ENCODE measurements around the gene ADAMTSL3. TPM values are rescaled to one million over a fixed set of nuclear protein-coding genes. Genes with fewer than 3 reads are reported as not detected.
A peak's percentile ranks its signal among the peaks of the same experiment; 100 is the strongest.
"Not testable (repeated sequence)": the region's sequence is repeated elsewhere in the genome, so short reads cannot be mapped to it uniquely, and the experiment has no call there.

ADAMTSL3 gene
- total RNA-seq, 1 experiment from 2014 or later, result not detected

- no peak for DNase-seq (ENCODE audit: low read depth)
These were observed 380.9 kb downstream of the ADAMTSL3 start for GRCh38 chr15:84034578-84035398.

- peak; percentile 27 for DNase-seq (ENCODE audit: low read depth)
These were observed 381.5 kb downstream of the ADAMTSL3 start for GRCh38 chr15:84035399-84035766.

- DNase-seq (ENCODE audit: low read depth), result no peak
These were observed 383.4 kb downstream of the ADAMTSL3 start for GRCh38 chr15:84037301-84037700.

DNA sequence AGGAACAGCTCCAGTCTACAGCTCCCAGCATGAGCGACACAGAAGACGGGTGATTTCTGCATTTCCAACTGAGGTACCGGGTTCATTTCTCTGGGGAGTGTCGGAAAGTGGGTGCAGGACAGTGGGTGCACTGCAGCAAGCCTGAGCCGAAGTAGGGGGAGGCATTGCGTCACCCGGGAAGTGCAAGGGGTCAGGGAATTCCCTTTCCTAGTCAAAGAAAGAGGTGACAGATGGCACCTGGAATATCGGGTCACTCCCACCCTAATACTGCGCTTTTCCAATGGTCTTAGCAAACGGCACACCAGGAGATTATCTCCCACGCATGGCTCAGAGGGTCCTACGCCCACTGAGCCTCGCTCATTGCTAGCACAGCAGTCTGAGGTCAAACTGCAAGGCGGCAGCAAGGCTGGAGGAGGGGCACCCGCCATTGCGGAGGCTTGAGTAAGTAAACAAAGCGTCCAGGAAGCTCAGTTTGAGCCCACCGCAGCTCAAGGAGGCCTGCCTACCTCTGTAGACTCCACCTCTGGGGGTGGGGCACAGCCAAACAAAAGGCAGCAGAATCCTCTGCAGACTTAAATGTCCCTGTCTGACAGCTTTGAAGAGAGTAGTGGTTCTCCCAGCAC lies 388.6 kb downstream of the ADAMTSL3 start:
- DNase-seq (ENCODE audit: low read depth), result not testable (repeated sequence)

DNA sequence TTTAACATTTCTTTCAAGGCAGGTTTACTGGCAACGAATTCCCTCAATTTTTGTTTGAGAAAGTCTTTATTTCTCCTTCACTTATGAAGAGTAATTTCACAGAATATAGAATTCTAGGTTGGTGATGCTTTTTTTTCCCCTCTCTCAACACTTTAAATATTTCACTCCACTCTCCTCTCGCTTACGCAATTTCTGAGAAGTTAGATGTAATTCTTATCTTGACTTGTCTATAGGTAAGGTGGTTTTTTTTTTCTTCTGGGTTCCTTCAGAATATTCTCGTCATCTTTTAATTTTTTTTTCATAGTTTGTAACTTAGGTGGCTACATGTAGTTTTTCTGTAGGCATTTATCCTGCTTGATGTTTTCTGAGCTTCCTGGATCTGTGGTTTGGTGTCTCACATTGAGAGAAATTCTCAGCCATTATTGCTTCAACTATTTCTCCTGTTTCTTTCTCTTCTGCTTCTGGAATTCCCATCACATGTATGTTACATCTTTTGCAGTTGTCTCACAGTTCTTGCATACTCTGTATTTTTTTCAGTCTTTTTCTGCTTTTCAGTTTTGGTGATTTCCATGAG lies 392.2 kb downstream of the ADAMTSL3 start:
- no peak for DNase-seq (ENCODE audit: low read depth)

- not testable (repeated sequence) for DNase-seq (ENCODE audit: low read depth)
These were observed 395.6 kb downstream of the ADAMTSL3 start for GRCh38 chr15:84049480-84049879.

- DNase-seq (ENCODE audit: low read depth), result no peak
These were observed 396.2 kb downstream of the ADAMTSL3 start for GRCh38 chr15:84050076-84050475.

GRCh38 chr15:84051146-84051545 lies 397.2 kb downstream of the ADAMTSL3 start:
- not testable (repeated sequence) for DNase-seq (ENCODE audit: low read depth)

GRCh38 chr15:84054544-84054943 lies 400.6 kb downstream of the ADAMTSL3 start:
- not testable (repeated sequence) for DNase-seq (ENCODE audit: low read depth)

DNA sequence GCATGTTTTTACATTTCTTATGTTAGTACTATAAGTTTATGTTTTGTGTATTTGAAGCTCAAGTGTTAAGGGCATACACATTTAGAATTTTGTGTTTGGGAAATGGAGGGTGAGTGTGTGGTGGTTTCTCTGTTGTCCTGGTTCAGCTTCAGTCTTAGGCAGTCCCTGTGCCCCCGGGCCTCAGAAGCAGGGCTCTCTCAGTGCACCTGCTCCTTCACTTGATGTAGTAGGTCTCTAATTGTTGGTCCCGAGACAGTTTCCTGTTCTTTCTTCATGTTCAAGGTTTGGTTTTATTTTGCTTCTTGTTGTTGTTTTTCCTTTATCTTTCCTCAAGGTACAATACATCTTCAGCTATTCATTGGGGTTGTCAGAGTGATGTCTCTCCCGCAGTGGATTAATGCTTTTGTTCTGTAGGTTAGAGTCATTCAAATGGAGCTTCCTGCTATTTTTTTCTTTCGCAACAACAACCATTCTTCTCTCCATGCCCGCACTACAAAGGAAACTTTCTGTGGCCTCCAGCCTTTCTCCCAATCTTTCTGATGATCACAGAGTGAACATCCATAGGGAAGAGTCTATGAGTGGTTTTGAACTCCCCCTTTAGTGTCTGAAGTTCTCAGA lies 403.9 kb downstream of the ADAMTSL3 start:
- no peak for DNase-seq (ENCODE audit: low read depth)

DNA sequence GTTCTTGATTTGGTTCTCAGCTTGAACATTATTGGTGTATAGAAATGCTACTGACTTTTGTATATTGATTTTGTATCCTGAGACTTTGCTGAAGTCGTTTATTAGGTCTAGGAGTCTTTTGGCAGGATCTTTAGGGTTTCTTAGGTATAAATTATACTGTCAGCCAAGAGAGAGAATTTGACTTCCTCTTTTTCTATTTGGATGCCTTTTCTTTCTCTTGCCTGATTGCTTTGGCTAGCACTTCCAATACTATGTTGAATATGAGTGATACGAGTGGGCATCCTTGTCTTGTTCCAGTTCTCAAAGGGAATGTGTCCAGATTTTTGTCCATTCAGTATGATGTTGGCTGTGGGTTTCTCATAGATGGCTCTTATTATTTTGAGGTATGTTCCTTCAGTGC lies 409.8 kb downstream of the ADAMTSL3 start:
- DNase-seq (ENCODE audit: low read depth), result not testable (repeated sequence)

GRCh38 chr15:84068674-84069073 lies 414.8 kb downstream of the ADAMTSL3 start:
- not testable (repeated sequence) for DNase-seq (ENCODE audit: low read depth)

DNA sequence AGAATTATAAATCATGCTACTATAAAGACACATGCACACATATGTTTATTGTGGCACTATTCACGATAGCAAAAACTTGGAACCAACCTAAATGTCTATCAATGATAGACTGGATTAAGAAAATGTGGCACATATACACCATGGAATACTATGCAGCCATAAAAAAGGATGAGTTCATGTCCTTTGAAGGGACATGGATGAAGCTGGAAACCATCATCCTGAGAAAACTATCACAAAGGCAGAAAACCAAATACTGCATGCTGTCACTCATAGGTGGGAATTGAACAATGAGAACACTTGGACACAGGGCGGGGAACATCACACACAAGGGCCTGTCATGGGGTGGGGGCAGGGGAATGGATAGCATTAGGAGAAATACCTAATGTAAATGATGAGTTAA lies 424.1 kb downstream of the ADAMTSL3 start:
- DNase-seq (ENCODE audit: low read depth), result not testable (repeated sequence)

DNA sequence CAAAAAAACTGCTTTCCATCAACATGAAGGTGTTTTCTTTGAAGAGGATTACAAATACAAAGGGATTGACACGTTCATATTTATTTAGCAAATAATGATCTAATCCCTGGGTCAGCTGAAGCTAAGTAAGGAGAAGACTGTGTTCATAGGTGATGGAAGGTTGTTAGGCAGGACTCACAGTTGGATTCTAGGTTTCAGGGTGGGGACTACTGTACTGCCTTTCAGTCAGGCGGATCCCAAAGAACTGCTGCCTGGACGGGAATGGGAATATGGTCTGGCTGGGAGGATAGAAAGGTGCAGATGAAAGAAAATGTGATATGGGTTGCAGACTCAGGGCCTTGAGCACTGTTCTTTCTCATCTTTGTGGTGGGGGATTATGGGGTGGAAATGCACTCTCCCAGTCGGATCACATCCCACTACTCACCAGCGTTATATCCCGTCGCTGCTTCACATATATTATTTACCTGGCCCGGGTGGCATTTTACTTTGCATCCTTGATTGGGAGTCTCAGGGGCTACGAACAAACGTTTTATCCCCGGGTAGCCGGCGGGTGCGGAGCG lies 425.5 kb downstream of the ADAMTSL3 start:
- DNase-seq (ENCODE audit: low read depth), result not testable (repeated sequence)

GRCh38 chr15:84079885-84080777 lies 426.2 kb downstream of the ADAMTSL3 start:
- peak; percentile 10 for DNase-seq (ENCODE audit: low read depth)

DNA sequence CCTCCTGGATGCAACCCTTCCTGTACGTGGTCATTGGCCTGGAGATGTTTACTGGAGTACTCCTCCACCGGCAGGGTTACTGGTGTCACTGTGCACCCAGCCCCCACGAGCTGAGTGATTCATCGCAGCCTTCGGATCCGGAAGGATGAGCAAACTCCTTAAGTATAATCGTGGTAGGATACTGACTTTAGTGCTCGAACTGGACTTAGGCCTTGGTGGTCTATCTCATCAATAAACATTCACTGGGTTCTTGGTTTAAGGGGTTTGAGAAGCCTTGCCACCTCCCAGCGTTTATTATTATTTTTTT lies 426.8 kb downstream of the ADAMTSL3 start:
- DNase-seq (ENCODE audit: low read depth), result peak; percentile 67

DNA sequence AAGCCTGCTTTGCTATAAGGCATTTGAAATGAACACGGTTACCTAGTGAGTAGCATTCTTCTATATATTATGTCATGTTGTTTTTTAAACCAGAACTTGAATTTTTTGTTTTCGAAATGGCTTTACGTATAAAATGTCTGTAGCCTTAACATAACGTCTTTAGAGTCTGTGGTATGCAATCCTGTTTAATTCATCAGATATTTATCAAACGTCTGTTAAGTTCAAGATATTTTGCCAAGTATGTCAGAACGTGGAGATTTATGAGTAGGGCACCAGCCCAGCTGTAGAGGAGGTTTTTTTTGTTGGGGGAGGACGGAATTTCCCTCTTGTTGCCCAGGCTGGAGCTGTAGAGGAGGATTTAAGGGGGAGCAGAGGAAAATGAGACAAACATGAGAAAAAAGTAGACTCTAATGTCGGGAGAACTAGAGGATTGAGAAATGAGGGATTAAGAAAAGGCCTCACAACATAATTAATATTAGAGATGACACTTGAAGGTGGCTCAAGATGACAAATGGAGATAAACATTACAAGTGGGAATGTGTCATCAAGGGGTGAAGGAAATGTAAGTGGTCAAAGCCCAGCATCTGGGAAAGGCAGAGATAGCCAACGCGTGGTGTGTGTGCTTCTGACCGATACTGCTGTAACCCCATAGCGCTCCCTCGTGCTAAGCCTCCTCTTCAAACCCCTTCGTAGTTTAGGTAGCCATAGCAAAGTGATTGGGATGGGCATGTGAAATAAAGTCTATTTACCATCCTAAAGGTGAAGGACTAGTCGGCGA lies 427.7 kb downstream of the ADAMTSL3 start:
- DNase-seq (ENCODE audit: low read depth), result peak; percentile 9

DNA sequence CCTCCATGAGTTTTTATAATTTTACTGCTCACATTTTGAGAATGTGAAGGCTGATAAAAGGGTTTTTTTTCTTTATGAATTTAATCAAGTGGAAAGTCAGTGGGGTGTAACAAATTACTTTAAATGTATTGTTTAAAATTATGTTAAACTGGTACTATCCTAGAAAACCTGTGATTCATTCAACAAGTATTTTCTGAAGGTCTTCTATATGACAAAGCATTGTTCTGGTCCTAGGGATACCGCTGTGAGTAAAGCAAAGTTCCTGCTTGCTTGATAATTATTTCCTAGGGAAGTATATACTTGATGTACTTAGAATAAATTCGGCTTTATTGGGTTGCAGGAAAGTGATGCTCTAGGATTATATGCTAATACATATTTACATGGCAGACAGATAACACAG lies 428.8 kb downstream of the ADAMTSL3 start:
- DNase-seq (ENCODE audit: low read depth), result peak; percentile 11

- not testable (repeated sequence) for DNase-seq (ENCODE audit: low read depth)
These were observed 432.1 kb downstream of the ADAMTSL3 start for GRCh38 chr15:84086071-84086470.

Measured in RPMI7951 (cell line).